Lower leg skin (tissue), 4 donors: ENCODE measurements around the gene EIF3F. TPM values are rescaled to one million over a fixed set of nuclear protein-coding genes. Genes with fewer than 3 reads are reported as not detected.

Experiments
- DNase-seq, 2 donors: peaks; one replicate each; pipeline ENCODE4 v3.0.0-alpha.2; 2019; ENCODE audit warnings: low spot score in 2 of 2
- H3K4me3 ChIP-seq: fragments of 200-600 bp; sonication (generic); 2 replicates; pipeline ENCODE4 v1.5.1; 2017; ENCODE audit warnings: mild to moderate bottlenecking, low read depth; ENCODE audit not compliant: poor library complexity, severe bottlenecking
- POLR2A ChIP-seq, 2 donors: fragments of 450-650 bp; IDR thresholded peaks; one replicate each; pipeline ENCODE4 v1.6.1; 2016 to 2017; ENCODE audit warnings: antibody characterized with exemption in 2 of 2, mild to moderate bottlenecking in 1 of 2, moderate library complexity in 1 of 2
- WGBS, 2 donors: methylation state at CpG; one replicate each; pipeline ENCODE4 v1.1.5; 2018; 5-methylcytosine and 5-hydroxymethylcytosine counted together
- intact Hi-C: fragments of 100-400 bp; cut with DNase I; formaldehyde crosslinking; loops from one replicate; pipeline ENCODE4 v1.15.0; 2023; ENCODE audit warnings: low total_unique reads
- total RNA-seq, 4 donors: library from RNA; depleted of rRNA; stranded (reverse); fragments of >200 nt; gene quantifications; one replicate each; pipeline ENCODE4 v1.1.0, GENCODE V29; 2016
- TF ChIP-seq, protein P1 (sequence below), 3 donors: fragments of 450-650 bp; IDR thresholded peaks; one replicate each; pipeline ENCODE4 v1.5.1; 2016; ENCODE audit warnings: antibody characterized with exemption in 3 of 3, mild to moderate bottlenecking in 3 of 3, moderate library complexity in 2 of 3

EIF3F gene
- total RNA-seq, 4 donors from 2014 or later = 316 to 432 (median 384) TPM

GRCh38 chr11:8023831-8024555, 36.9 kb downstream of the EIF3F start:
- DNase-seq = peak in 1 of 2 donors; percentile 43
- 92% methylated on average over 12 of the region's 12 CpGs for WGBS, 2 donors
- TF ChIP-seq, protein P1, sequence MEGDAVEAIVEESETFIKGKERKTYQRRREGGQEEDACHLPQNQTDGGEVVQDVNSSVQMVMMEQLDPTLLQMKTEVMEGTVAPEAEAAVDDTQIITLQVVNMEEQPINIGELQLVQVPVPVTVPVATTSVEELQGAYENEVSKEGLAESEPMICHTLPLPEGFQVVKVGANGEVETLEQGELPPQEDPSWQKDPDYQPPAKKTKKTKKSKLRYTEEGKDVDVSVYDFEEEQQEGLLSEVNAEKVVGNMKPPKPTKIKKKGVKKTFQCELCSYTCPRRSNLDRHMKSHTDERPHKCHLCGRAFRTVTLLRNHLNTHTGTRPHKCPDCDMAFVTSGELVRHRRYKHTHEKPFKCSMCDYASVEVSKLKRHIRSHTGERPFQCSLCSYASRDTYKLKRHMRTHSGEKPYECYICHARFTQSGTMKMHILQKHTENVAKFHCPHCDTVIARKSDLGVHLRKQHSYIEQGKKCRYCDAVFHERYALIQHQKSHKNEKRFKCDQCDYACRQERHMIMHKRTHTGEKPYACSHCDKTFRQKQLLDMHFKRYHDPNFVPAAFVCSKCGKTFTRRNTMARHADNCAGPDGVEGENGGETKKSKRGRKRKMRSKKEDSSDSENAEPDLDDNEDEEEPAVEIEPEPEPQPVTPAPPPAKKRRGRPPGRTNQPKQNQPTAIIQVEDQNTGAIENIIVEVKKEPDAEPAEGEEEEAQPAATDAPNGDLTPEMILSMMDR (IDR thresholded peaks at IDR 0.05) = no peak
- no peak for TF ChIP-seq POLR2A (IDR thresholded peaks at IDR 0.05)
- no peak overlapping the region for H3K4me3 ChIP-seq
- intact Hi-C loops = no loop called here

DNA sequence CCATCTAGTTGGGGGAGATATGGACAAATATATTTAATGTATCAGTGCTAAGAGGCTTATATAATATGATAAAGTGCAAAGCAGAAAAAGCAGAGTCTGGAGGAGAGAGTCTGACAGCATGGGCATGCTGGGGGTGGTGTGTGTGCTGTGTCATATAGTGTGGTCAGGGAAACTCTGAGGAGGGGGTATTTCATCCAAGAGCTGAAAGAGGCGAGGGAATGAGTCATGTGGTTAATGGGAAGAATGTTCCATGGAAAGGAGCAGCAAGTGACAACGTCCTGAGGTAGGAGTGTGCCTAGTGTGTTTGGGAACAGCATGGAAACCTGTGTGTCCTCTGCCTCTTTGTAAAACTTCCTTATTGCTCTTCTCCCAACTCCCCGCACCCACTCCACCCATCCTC, 38.0 kb downstream of the EIF3F start:
- 65 to 73% methylated on average over 3 of the region's 3 CpGs for WGBS, 2 donors
- H3K4me3 ChIP-seq = no peak overlapping the region
- intact Hi-C loops = no loop called here
- DNase-seq = peak in 1 of 2 donors; percentile 7
- no peak for TF ChIP-seq POLR2A (IDR thresholded peaks at IDR 0.05)
- TF ChIP-seq, protein P1 (IDR thresholded peaks at IDR 0.05) = no peak

- H3K4me3 ChIP-seq = no peak overlapping the region
- intact Hi-C loops = no loop called here
- WGBS, 2 donors = 38 to 48% methylated on average over 2 of the region's 2 CpGs
- DNase-seq = no peak
- TF ChIP-seq, protein P1 (IDR thresholded peaks at IDR 0.05) = no peak
- no peak for TF ChIP-seq POLR2A (IDR thresholded peaks at IDR 0.05)
Measured at GRCh38 chr11:8025816-8026215, 38.7 kb downstream of the EIF3F start.

GRCh38 chr11:8026982-8027381, 39.8 kb downstream of the EIF3F start:
- intact Hi-C loops = no loop called here
- 94 to 95% methylated on average over 3 of the region's 3 CpGs for WGBS, 2 donors
- TF ChIP-seq, protein P1 (IDR thresholded peaks at IDR 0.05) = no peak
- no peak for TF ChIP-seq POLR2A (IDR thresholded peaks at IDR 0.05)

DNA sequence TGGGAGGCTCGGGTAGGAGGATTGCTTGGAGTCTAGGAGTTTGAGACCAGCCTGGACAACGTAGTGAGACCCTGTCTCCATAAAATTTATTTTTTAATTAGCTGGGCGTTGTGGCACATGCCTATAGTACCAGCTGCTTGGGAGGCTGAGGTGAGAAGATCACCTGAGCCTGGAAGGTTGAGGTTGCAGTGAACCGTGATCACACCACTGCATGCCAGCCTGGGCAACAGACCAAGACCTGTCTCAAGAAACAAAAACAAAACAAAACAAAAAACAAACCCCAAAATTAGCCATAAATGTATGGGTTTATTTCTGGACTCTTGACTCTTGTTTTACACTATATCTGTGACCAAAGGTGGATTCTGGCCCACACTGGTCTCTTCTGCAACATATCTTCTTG, 41.6 kb downstream of the EIF3F start:
- intact Hi-C loops = no loop called here
- 84 to 88% methylated on average over 4 of the region's 4 CpGs for WGBS, 2 donors

More at GRCh38 chr11:8026982-8027381, 39.8 kb downstream of the EIF3F start:
- H3K4me3 ChIP-seq = no peak overlapping the region
- DNase-seq = no peak

More for the DNA sequence above, 41.6 kb downstream of the EIF3F start:
- peak in 1 of 2 donors; percentile 54 for DNase-seq
- no peak overlapping the region for H3K4me3 ChIP-seq
- TF ChIP-seq, protein P1 (IDR thresholded peaks at IDR 0.05) = no peak
- TF ChIP-seq POLR2A (IDR thresholded peaks at IDR 0.05) = no peak
